Activated naive CD8-positive, alpha-beta T cell (primary cell): Measurements from ENCODE around the gene CTDSP2.

Source experiments
- H3K27ac Mint-ChIP-seq: one replicate; pipeline ENCODE4 v1.8.0; 2021; ENCODE audit warnings: mixed read lengths
- H3K27me3 Mint-ChIP-seq: one replicate; pipeline ENCODE4 v1.8.0; 2021; ENCODE audit warnings: mixed read lengths
- H3K36me3 Mint-ChIP-seq: one replicate; pipeline ENCODE4 v1.8.0; 2021; ENCODE audit warnings: mixed read lengths
- H3K4me1 Mint-ChIP-seq: one replicate; pipeline ENCODE4 v1.8.0; 2021; ENCODE audit warnings: low read depth, mixed read lengths
- H3K4me3 Mint-ChIP-seq: one replicate; pipeline ENCODE4 v1.8.0; 2021; ENCODE audit warnings: mild to moderate bottlenecking, mixed read lengths
- H3K9me3 Mint-ChIP-seq: one replicate; pipeline ENCODE4 v1.8.0; 2021; ENCODE audit warnings: low read depth, mixed read lengths

Gene CTDSP2

DNA sequence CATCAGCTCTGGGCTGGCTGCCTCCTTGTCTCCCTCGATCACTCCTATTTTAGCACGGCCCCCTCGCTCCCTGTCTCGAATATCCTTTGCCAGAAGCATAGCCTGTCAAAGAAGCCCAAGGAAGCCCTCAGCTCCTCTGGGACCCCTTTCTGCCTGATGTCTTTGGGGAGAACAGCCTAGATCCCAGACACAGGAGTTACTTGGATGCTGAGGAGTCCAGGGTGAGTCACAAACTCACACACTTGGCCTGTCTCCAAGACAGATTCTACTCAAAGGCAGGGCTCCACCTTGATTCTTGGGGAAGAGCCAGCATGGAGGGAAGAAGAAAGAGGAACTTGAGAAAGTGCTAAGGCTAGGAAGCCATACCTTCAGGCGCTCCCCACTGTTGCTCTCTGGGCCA is 36.1 kb downstream of the CTDSP2 start:
- Mint-ChIP-seq H3K9me3 (no peaks in the 10 kb centered on the region), H3K27ac (no peak overlapping the region), H3K27me3 (no peaks in the 10 kb centered on the region), H3K36me3 (peaks cover 2% of the 10 kb centered on the region), H3K4me3 (no peak overlapping the region), H3K4me1 (peaks cover 5% of the 10 kb centered on the region)

GRCh38 chr12:57809425-57809824 is 37.1 kb downstream of the CTDSP2 start:
- peaks cover 2% of the 10 kb centered on the region for H3K36me3 Mint-ChIP-seq
- no peak overlapping the region for H3K27ac Mint-ChIP-seq
- no peaks in the 10 kb centered on the region for H3K9me3 Mint-ChIP-seq
- H3K27me3 Mint-ChIP-seq, result no peaks in the 10 kb centered on the region
- H3K4me3 Mint-ChIP-seq, result no peak overlapping the region
- H3K4me1 Mint-ChIP-seq, result peaks cover under 1% of the 10 kb centered on the region

- Mint-ChIP-seq H3K36me3 (peaks cover 2% of the 10 kb centered on the region), H3K4me3 (no peak overlapping the region), H3K9me3 (no peaks in the 10 kb centered on the region)
These were observed 38.2 kb downstream of the CTDSP2 start for GRCh38 chr12:57808351-57808750.

GRCh38 chr12:57807285-57807684 is 39.2 kb downstream of the CTDSP2 start:
- H3K4me1 Mint-ChIP-seq, result no peaks in the 10 kb centered on the region
- no peaks in the 10 kb centered on the region for H3K9me3 Mint-ChIP-seq
- H3K4me3 Mint-ChIP-seq, result no peak overlapping the region
- no peak overlapping the region for H3K27ac Mint-ChIP-seq
- no peaks in the 10 kb centered on the region for H3K27me3 Mint-ChIP-seq
- H3K36me3 Mint-ChIP-seq, result peaks cover 4% of the 10 kb centered on the region

More at GRCh38 chr12:57808351-57808750, 38.2 kb downstream of the CTDSP2 start:
- Mint-ChIP-seq H3K4me1 (no peaks in the 10 kb centered on the region), H3K27ac (no peak overlapping the region), H3K27me3 (no peaks in the 10 kb centered on the region)

DNA sequence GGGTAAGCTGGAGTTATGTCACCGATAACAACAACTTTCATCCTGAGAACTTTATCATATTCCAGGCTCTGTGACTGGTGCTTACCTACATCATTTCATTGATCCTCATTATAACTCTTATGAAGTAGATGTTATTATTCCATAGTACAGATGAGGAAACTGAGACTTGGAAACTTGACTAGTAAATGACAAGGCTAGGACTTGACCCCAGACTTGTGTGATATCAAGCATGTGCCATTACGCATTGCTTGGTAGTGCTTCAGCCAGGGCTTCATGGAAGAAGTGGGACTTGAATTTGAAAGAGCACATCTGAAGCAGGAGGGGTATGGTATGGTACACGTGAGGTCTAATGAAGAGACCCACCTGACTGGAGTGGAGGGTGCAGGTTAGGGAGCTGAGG is 39.9 kb downstream of the CTDSP2 start:
- Mint-ChIP-seq H3K4me3 (no peak overlapping the region), H3K4me1 (no peaks in the 10 kb centered on the region), H3K27ac (no peak overlapping the region), H3K36me3 (peaks cover 2% of the 10 kb centered on the region), H3K27me3 (no peaks in the 10 kb centered on the region), H3K9me3 (no peaks in the 10 kb centered on the region)

GRCh38 chr12:57803319-57803893 is 43.1 kb downstream of the CTDSP2 start:
- Mint-ChIP-seq H3K9me3 (no peaks in the 10 kb centered on the region), H3K27ac (no peak overlapping the region), H3K36me3 (peaks cover 2% of the 10 kb centered on the region), H3K27me3 (no peaks in the 10 kb centered on the region), H3K4me3 (no peak overlapping the region), H3K4me1 (no peaks in the 10 kb centered on the region)

- H3K4me1 Mint-ChIP-seq, result no peaks in the 10 kb centered on the region
- no peak overlapping the region for H3K4me3 Mint-ChIP-seq
- H3K27ac Mint-ChIP-seq, result no peak overlapping the region
- no peaks in the 10 kb centered on the region for H3K27me3 Mint-ChIP-seq
- H3K36me3 Mint-ChIP-seq, result peaks cover 3% of the 10 kb centered on the region
- no peaks in the 10 kb centered on the region for H3K9me3 Mint-ChIP-seq
These were observed 43.9 kb downstream of the CTDSP2 start for GRCh38 chr12:57802607-57803006.

DNA sequence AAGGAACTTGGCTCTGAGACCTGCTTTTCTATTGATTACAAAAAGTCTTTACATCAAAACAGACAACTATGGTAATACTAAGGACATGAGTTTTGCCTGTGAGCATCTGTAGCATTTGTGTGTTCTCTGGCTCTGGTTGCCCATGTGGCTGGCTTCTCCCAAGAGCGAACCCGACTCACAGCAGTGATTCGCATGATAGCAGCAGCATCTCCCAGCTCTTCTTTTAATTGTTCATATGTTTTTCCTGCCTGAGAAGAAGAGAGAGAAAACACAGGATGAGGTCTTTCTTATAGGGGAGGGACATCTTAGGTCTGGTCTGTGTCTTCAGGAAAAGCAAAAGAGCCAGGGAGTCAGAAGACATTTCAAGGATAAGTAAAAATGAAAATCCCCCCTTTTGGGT is 45.6 kb downstream of the CTDSP2 start:
- H3K36me3 Mint-ChIP-seq, result peaks cover 3% of the 10 kb centered on the region
- no peaks in the 10 kb centered on the region for H3K27me3 Mint-ChIP-seq
- peaks cover 1% of the 10 kb centered on the region for H3K4me1 Mint-ChIP-seq
- no peak overlapping the region for H3K4me3 Mint-ChIP-seq
- no peak overlapping the region for H3K27ac Mint-ChIP-seq
- H3K9me3 Mint-ChIP-seq, result no peaks in the 10 kb centered on the region

DNA sequence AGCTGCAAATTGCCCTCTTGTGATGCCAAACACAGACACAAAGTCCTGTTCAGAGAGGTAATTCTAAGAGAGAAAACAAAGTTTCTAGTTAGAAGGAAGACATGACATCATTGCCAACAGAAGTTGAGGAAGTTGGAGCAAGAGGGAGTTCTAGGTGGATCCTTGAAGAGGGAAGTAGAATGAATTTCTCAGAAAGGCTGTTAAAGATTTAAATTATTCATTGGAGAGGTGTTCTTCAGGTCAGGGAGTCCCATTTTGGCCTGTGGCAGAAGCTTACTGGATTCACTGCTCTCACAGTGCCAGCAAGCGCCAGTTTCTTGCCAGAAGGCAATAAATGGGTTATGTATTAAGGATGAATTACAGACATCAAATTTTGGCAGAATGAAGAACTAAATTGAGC is 48.6 kb downstream of the CTDSP2 start:
- Mint-ChIP-seq H3K36me3 (peaks cover 6% of the 10 kb centered on the region), H3K4me1 (peaks cover 11% of the 10 kb centered on the region), H3K9me3 (no peaks in the 10 kb centered on the region), H3K27ac (no peak overlapping the region), H3K27me3 (no peaks in the 10 kb centered on the region), H3K4me3 (no peak overlapping the region)

GRCh38 chr12:57796996-57797395 is 49.5 kb downstream of the CTDSP2 start:
- no peaks in the 10 kb centered on the region for H3K9me3 Mint-ChIP-seq
- H3K4me1 Mint-ChIP-seq, result peaks cover 11% of the 10 kb centered on the region
- no peaks in the 10 kb centered on the region for H3K27me3 Mint-ChIP-seq
- peaks cover 5% of the 10 kb centered on the region for H3K36me3 Mint-ChIP-seq
- no peak overlapping the region for H3K4me3 Mint-ChIP-seq
- H3K27ac Mint-ChIP-seq, result no peak overlapping the region

DNA sequence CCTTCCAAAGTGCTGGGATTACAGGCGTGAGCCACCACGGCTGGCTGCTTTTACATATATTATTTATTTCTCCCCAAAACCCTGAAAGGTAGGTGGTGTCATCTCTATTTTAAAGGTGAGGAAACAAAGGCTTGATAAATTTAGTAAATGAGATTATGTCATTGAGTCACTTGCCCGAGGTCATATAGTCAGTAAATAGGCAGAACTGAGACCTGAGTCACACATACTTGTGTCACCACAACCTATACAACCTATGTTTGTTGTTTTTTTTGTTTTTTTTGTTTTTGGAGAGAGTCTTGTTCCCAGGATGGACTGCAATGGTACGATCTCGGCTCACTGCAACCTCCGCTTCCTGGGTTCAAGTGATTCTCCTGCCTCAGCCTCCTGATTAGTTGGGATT is 51.2 kb downstream of the CTDSP2 start:
- Mint-ChIP-seq H3K36me3 (peaks cover 5% of the 10 kb centered on the region), H3K9me3 (no peaks in the 10 kb centered on the region), H3K4me1 (peaks cover 12% of the 10 kb centered on the region), H3K27ac (no peak overlapping the region), H3K27me3 (no peaks in the 10 kb centered on the region), H3K4me3 (no peak overlapping the region)

GRCh38 chr12:57793920-57794319 is 52.6 kb downstream of the CTDSP2 start:
- Mint-ChIP-seq H3K27me3 (no peaks in the 10 kb centered on the region), H3K4me3 (no peak overlapping the region), H3K9me3 (no peaks in the 10 kb centered on the region), H3K4me1 (peaks cover 12% of the 10 kb centered on the region), H3K36me3 (peaks cover 5% of the 10 kb centered on the region), H3K27ac (peak overlapping the region; percentile 64)

DNA sequence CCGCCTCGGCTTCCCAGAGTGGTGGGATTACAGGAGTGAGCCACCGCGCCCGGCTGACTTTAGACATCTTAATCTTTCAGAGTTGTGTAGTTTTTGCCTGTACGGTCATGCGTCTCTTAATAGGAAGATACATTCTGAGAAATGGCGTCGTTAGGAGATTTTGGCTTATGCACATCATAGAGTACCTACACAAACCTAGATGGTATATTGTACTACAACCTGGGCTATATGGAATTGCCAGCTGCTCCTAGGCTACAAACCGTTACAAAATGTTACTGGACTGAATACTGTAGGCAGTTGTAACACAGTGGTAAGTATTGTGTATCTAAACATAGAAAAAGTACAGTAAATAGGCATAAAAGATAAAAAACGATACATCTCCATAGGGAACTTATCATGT is 62.7 kb downstream of the CTDSP2 start:
- Mint-ChIP-seq H3K27ac (peak overlapping the region; percentile 72), H3K36me3 (peaks cover 2% of the 10 kb centered on the region), H3K4me1 (peaks cover 40% of the 10 kb centered on the region), H3K27me3 (no peaks in the 10 kb centered on the region), H3K9me3 (no peaks in the 10 kb centered on the region), H3K4me3 (peak overlapping the region; percentile 80)

DNA sequence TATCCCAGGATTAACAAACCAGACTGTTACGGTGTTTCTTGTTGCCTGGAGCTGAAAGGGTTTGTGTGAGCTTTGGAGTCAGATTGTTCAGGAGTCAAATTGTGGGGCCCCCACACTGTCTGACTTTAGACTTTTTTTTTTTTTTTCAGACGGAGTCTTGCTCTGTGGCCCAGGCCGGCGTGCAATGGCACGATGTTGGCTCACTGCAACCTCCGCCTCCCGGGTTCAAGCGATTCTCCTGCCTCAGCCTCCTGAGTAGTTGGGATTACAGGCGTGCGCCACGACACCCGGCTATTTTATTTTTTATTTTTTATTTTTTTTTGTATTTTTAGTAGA is 63.1 kb downstream of the CTDSP2 start:
- Mint-ChIP-seq H3K9me3 (no peaks in the 10 kb centered on the region), H3K36me3 (peaks cover 2% of the 10 kb centered on the region), H3K27ac (peak overlapping the region; percentile 99), H3K27me3 (no peaks in the 10 kb centered on the region), H3K4me3 (peak overlapping the region; percentile 99), H3K4me1 (peaks cover 38% of the 10 kb centered on the region)

DNA sequence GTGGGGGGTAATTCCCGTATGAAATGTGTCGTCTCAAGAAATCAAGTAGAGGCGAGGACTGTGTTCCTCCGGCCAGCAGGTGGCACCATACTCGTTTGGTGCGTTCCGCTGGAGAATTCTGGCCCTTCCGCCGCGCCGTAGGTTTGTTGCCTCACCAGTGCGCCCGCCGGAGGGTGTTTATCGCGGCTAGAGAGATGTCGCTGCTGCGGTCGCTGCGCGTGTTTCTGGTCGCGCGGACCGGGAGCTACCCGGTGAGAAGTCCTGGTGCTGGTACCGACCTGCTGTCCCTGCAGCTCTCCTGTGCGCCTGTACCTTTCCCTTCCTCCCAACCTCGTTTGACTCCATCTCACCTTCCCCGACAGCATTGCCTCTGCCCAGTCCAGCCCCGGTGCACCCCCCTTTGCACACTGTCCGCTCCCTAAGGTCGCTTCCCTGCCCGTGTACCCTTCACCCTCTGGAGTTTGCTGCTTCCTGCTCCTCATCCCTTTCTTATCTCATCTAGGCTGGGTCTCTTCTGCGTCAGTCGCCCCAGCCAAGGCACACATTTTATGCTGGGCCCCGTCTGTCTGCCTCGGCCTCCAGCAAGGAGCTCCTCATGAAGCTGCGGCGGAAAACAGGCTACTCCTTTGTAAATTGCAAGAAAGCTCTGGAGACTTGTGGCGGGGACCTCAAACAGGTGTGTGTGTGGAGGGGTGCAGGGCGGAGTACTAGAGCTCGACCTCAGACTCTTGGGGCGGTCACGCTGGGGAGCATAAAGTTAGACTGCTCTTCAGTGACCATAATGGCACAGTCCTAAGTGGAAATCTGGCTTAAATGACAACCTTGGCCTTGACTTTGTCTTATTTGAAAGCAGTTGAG is 63.7 kb downstream of the CTDSP2 start, which contains the start of gene TSFM:
Gene TSFM, plus strand, starts transcription at position 180 of the 858 bp plus-strand sequence. Its CDS starts 15 bp downstream, at position 195.
- Mint-ChIP-seq H3K4me1 (peaks cover 38% of the 10 kb centered on the region), H3K4me3 (peak within 1 kb of the TSS; percentile 99), H3K27me3 (no peaks in the 10 kb centered on the region), H3K27ac (peak within 1 kb of the TSS; percentile 99), H3K36me3 (peaks cover 4% of the 10 kb centered on the region), H3K9me3 (no peaks in the 10 kb centered on the region)

DNA sequence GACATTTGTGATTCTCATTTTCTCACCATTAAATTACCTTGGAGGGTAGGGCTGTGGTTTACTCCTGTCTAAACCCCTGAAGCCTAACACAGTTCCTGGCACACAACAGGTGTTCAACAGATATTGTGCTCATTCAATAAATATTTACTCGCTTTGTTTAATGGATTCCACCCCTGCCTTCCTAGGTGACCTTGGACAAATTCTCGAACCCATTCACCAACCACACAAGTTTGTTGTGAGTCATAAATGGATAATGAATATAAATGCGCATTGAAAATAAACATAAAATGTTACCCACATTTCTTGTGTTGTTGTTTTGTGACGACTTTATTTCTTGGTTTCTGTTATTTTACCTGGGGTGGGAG is 64.3 kb downstream of the CTDSP2 start:
- no peaks in the 10 kb centered on the region for H3K27me3 Mint-ChIP-seq
- H3K36me3 Mint-ChIP-seq, result peaks cover 4% of the 10 kb centered on the region
- peaks cover 38% of the 10 kb centered on the region for H3K4me1 Mint-ChIP-seq
- peak overlapping the region; percentile 99 for H3K27ac Mint-ChIP-seq
- no peaks in the 10 kb centered on the region for H3K9me3 Mint-ChIP-seq
- H3K4me3 Mint-ChIP-seq, result peak overlapping the region; percentile 99
